HEK293T (cell line): ENCODE data around the gene GMDS.

Source experiments
- ARNT ChIP-seq: fragments of 450-650 bp; IDR thresholded peaks from 2 replicates; pipeline ENCODE4 v1.6.1; 2017; ENCODE audit warnings: mild to moderate bottlenecking
- BHLHE40 ChIP-seq: fragments of 450-650 bp; IDR thresholded peaks from 2 replicates; pipeline ENCODE4 v1.6.1; 2016; ENCODE audit warnings: mild to moderate bottlenecking, moderate library complexity, borderline replicate concordance
- CTBP1 ChIP-seq: fragments of 450-650 bp; IDR thresholded peaks from 2 replicates; pipeline ENCODE4 v1.6.1; 2016; ENCODE audit warnings: borderline replicate concordance
- ELF4 ChIP-seq: fragments of 450-650 bp; IDR thresholded peaks from 2 replicates; pipeline ENCODE4 v1.6.1; 2017; ENCODE audit warnings: antibody characterized with exemption
- FOXA1 ChIP-seq: fragments of 450-650 bp; IDR thresholded peaks from 2 replicates; pipeline ENCODE4 v1.6.1; 2016; ENCODE audit warnings: mild to moderate bottlenecking
- FOXK2 ChIP-seq: fragments of 450-650 bp; IDR thresholded peaks from 2 replicates; pipeline ENCODE4 v1.6.1; 2016; ENCODE audit warnings: mild to moderate bottlenecking
- FOXM1 ChIP-seq: fragments of 450-650 bp; IDR thresholded peaks from 2 replicates; pipeline ENCODE4 v1.6.1; 2017; ENCODE audit warnings: mild to moderate bottlenecking, borderline replicate concordance
- HDGF ChIP-seq: fragments of 450-650 bp; IDR thresholded peaks from 2 replicates; pipeline ENCODE4 v1.6.1; 2017; ENCODE audit warnings: antibody characterized with exemption, borderline replicate concordance
- LEF1 ChIP-seq: fragments of 450-650 bp; IDR thresholded peaks from 2 replicates; pipeline ENCODE4 v1.6.1; 2017; ENCODE audit warnings: mild to moderate bottlenecking, borderline replicate concordance
- PKNOX1 ChIP-seq: fragments of 450-650 bp; IDR thresholded peaks from 2 replicates; pipeline ENCODE4 v1.6.1; 2016
- SP1 ChIP-seq: fragments of 450-650 bp; IDR thresholded peaks from 2 replicates; pipeline ENCODE4 v1.6.1; 2017
- SUZ12 ChIP-seq: fragments of 450-650 bp; IDR thresholded peaks from 2 replicates; pipeline ENCODE4 v1.6.1; 2016; ENCODE audit warnings: mild to moderate bottlenecking
- TARDBP ChIP-seq: fragments of 450-650 bp; IDR thresholded peaks from 2 replicates; pipeline ENCODE4 v1.6.1; 2016
- ZNF384 ChIP-seq: fragments of 450-650 bp; IDR thresholded peaks from 2 replicates; pipeline ENCODE4 v1.6.1; 2016

GRCh38 chr6:1657771-1658165 is 587.6 kb downstream of the GMDS start:
- TF ChIP-seq FOXA1, result no peak
- TF ChIP-seq ZNF384, result peak; percentile 38; the same call in 1 of the 2 replicates
- TF ChIP-seq PKNOX1, result no peak
- no peak for TF ChIP-seq CTBP1
- no peak for TF ChIP-seq BHLHE40
- TF ChIP-seq ELF4, result no peak
- TF ChIP-seq HDGF, result no peak
- no peak for TF ChIP-seq ARNT
- no peak for TF ChIP-seq TARDBP
- TF ChIP-seq FOXK2, result no peak
- no peak for TF ChIP-seq SUZ12
- no peak for TF ChIP-seq SP1
- no peak for TF ChIP-seq LEF1
- no peak for TF ChIP-seq FOXM1
